Stomach (tissue), 4 donors: ENCODE results near the gene B4GALNT3.

Experiments
- CTCF ChIP-seq, 7 experiments: fragments of 450-650 bp in 4 of 7; fragments of 200-600 bp in 3 of 7; sonication (generic) in 3 of 7; IDR thresholded peaks; one replicate each; pipeline ENCODE4 v1.5.1; 2016 to 2019; ENCODE audit warnings: antibody characterized with exemption in 7 of 7, control low read depth in 2 of 7, mild to moderate bottlenecking in 1 of 7
- EP300 ChIP-seq: sonication (generic); formaldehyde crosslinking; IDR thresholded peaks from one replicate; pipeline ENCODE4 v1.6.1; 2017; ENCODE audit warnings: antibody characterized with exemption
- POLR2A ChIP-seq, 4 donors: fragments of 450-650 bp; IDR thresholded peaks; one replicate each; pipeline ENCODE4 v1.6.1; 2016; ENCODE audit warnings: antibody characterized with exemption in 4 of 4, control low read depth in 2 of 4, mild to moderate bottlenecking in 1 of 4, moderate library complexity in 1 of 4

- TF ChIP-seq CTCF (IDR thresholded peaks at IDR 0.05) (no peak), POLR2A (IDR thresholded peaks at IDR 0.05) (no peak), EP300 (no peak)
Observed at GRCh38 chr12:576615-577110, 116.9 kb downstream of the B4GALNT3 start.
